GM19468 (cell line): ENCODE results near the gene CREBRF.
"Not testable (repeated sequence)": the region's sequence is repeated elsewhere in the genome, so short reads cannot be mapped to it uniquely, and the experiment has no call there.

Experiments
- ATAC-seq: cut with Tn5 transposase; IDR thresholded peaks from one replicate; pipeline ENCODE4 v1.9.1; 2021; ENCODE audit warnings: mild to moderate bottlenecking, moderate library complexity, moderate number of reproducible peaks; ENCODE audit not compliant: unreplicated experiment; ENCODE audit errors: extremely low read depth

Gene CREBRF

GRCh38 chr5:173055983-173056782 lies at the start of gene CREBRF:
Gene CREBRF (plus strand): TSS chr5:173056352. CDS start chr5:173080776, 24,424 bp downstream.
- peak; percentile 74 for ATAC-seq

GRCh38 chr5:173010021-173010420 lies 46.1 kb upstream of the CREBRF start:
- no peak for ATAC-seq

GRCh38 chr5:173010547-173011464 lies 45.3 kb upstream of the CREBRF start:
- no peak for ATAC-seq

- ATAC-seq: no peak
Observed at GRCh38 chr5:173011566-173011965, 44.6 kb upstream of the CREBRF start.

- ATAC-seq: no peak
Observed at GRCh38 chr5:173012882-173013281, 43.3 kb upstream of the CREBRF start.

GRCh38 chr5:173014671-173015070 lies 41.5 kb upstream of the CREBRF start:
- ATAC-seq: no peak

- ATAC-seq: no peak
Observed at GRCh38 chr5:173015192-173015591, 41.0 kb upstream of the CREBRF start.

GRCh38 chr5:173015598-173016455 lies 40.3 kb upstream of the CREBRF start:
- ATAC-seq: no peak

GRCh38 chr5:173016598-173017046 lies 39.5 kb upstream of the CREBRF start:
- no peak for ATAC-seq

- not testable (repeated sequence) for ATAC-seq
Observed at GRCh38 chr5:173017087-173017486, 39.1 kb upstream of the CREBRF start.

- no peak for ATAC-seq
Observed at GRCh38 chr5:173018358-173018757, 37.8 kb upstream of the CREBRF start.

GRCh38 chr5:173020154-173020581 lies 36.0 kb upstream of the CREBRF start:
- ATAC-seq: no peak

- no peak for ATAC-seq
Observed at GRCh38 chr5:173020643-173021042, 35.5 kb upstream of the CREBRF start.

GRCh38 chr5:173025651-173026050 lies 30.5 kb upstream of the CREBRF start:
- no peak for ATAC-seq

- no peak for ATAC-seq
Observed at GRCh38 chr5:173027905-173028304, 28.2 kb upstream of the CREBRF start.

- ATAC-seq: no peak
Observed at GRCh38 chr5:173028811-173029327, 27.3 kb upstream of the CREBRF start.

- no peak for ATAC-seq
Observed at GRCh38 chr5:173029499-173029921, 26.6 kb upstream of the CREBRF start.

- ATAC-seq: not testable (repeated sequence)
Observed at GRCh38 chr5:173032096-173032495, 24.1 kb upstream of the CREBRF start.

- no peak for ATAC-seq
Observed at GRCh38 chr5:173032730-173033129, 23.4 kb upstream of the CREBRF start.

- no peak for ATAC-seq
Observed at GRCh38 chr5:173033923-173034322, 22.2 kb upstream of the CREBRF start.
